ENCODE measurements around the gene CCM2L.

Gene CCM2L

GRCh38 chr20:32010101-32010500 is at the start of gene CCM2L:
Gene CCM2L (plus strand): TSS chr20:32010438. CDS start chr20:32010455, 17 bp downstream.
- in situ Hi-C loops (cut with HindIII; ENCODE audit: low sequenced_read_pairs) = no loop called here

GRCh38 chr20:31962761-31963160 is 47.5 kb upstream of the CCM2L start:
- in situ Hi-C loops (cut with HindIII; ENCODE audit: low sequenced_read_pairs) = no loop called here

GRCh38 chr20:31963889-31964288 is 46.3 kb upstream of the CCM2L start:
- in situ Hi-C loops (cut with HindIII; ENCODE audit: low sequenced_read_pairs) = no loop called here

GRCh38 chr20:31966991-31967655 is 43.1 kb upstream of the CCM2L start:
- in situ Hi-C loops (cut with HindIII; ENCODE audit: low sequenced_read_pairs) = no loop called here

GRCh38 chr20:31967830-31968249 is 42.4 kb upstream of the CCM2L start, which contains the start of gene XKR7:
Gene XKR7 (plus strand): TSS chr20:31968151. CDS start chr20:31968176, 25 bp downstream.
- in situ Hi-C loops (cut with HindIII; ENCODE audit: low sequenced_read_pairs) = no loop called here

GRCh38 chr20:31968291-31969126 is 41.7 kb upstream of the CCM2L start:
- in situ Hi-C loops (cut with HindIII; ENCODE audit: low sequenced_read_pairs) = no loop called here

GRCh38 chr20:31969991-31970390 is 40.2 kb upstream of the CCM2L start:
- in situ Hi-C loops (cut with HindIII; ENCODE audit: low sequenced_read_pairs) = loop anchor here (5.0 kb wide), 2 partner anchors 72 to 112 kb away; no protein-coding TSS in a partner anchor

GRCh38 chr20:31972471-31973021 is 37.7 kb upstream of the CCM2L start:
- in situ Hi-C loops (cut with HindIII; ENCODE audit: low sequenced_read_pairs) = loop anchor here (5.0 kb wide), 2 partner anchors 70 to 110 kb away; no protein-coding TSS in a partner anchor

- in situ Hi-C loops (cut with HindIII; ENCODE audit: low sequenced_read_pairs) = loop anchor here (5.0 kb wide), 2 partner anchors 68 to 108 kb away; no protein-coding TSS in a partner anchor
These were observed 35.9 kb upstream of the CCM2L start for GRCh38 chr20:31974296-31974695.

GRCh38 chr20:31974951-31975487 is 35.2 kb upstream of the CCM2L start:
- in situ Hi-C loops (cut with HindIII; ENCODE audit: low sequenced_read_pairs) = loop anchor here (5.0 kb wide), 2 partner anchors 67 to 107 kb away; no protein-coding TSS in a partner anchor

GRCh38 chr20:31975874-31976273 is 34.4 kb upstream of the CCM2L start:
- in situ Hi-C loops (cut with HindIII; ENCODE audit: low sequenced_read_pairs) = no loop called here

GRCh38 chr20:31977080-31977479 is 33.2 kb upstream of the CCM2L start:
- in situ Hi-C loops (cut with HindIII; ENCODE audit: low sequenced_read_pairs) = no loop called here

GRCh38 chr20:31979713-31980426 is 30.4 kb upstream of the CCM2L start:
- in situ Hi-C loops (cut with HindIII; ENCODE audit: low sequenced_read_pairs) = no loop called here

- in situ Hi-C loops (cut with HindIII; ENCODE audit: low sequenced_read_pairs) = no loop called here
These were observed 28.5 kb upstream of the CCM2L start for GRCh38 chr20:31981784-31982183.

GRCh38 chr20:31984981-31985471 is 25.2 kb upstream of the CCM2L start:
- in situ Hi-C loops (cut with HindIII; ENCODE audit: low sequenced_read_pairs) = no loop called here

- in situ Hi-C loops (cut with HindIII; ENCODE audit: low sequenced_read_pairs) = no loop called here
These were observed 22.5 kb upstream of the CCM2L start for GRCh38 chr20:31987744-31988143.

GRCh38 chr20:31988430-31989015 is 21.7 kb upstream of the CCM2L start:
- in situ Hi-C loops (cut with HindIII; ENCODE audit: low sequenced_read_pairs) = no loop called here

GRCh38 chr20:31989030-31989645 is 21.1 kb upstream of the CCM2L start:
- in situ Hi-C loops (cut with HindIII; ENCODE audit: low sequenced_read_pairs) = no loop called here

GRCh38 chr20:31990641-31991338 is 19.4 kb upstream of the CCM2L start:
- in situ Hi-C loops (cut with HindIII; ENCODE audit: low sequenced_read_pairs) = no loop called here

Measured in endothelial cell of hepatic sinusoid (primary cell).